Spleen (tissue), 7 donors: ENCODE results near the gene UROC1.

Source experiments
- POLR2A ChIP-seq, 3 donors: fragments of 450-650 bp; IDR thresholded peaks; one replicate each; pipeline ENCODE4 v1.5.1; 2017; ENCODE audit warnings: antibody characterized with exemption in 3 of 3, mild to moderate bottlenecking in 1 of 3
- POLR2AphosphoS5 ChIP-seq, 3 donors: sonication (generic); formaldehyde crosslinking; IDR thresholded peaks; one replicate each; pipeline ENCODE4 v1.5.1; 2017; ENCODE audit warnings: antibody characterized with exemption in 3 of 3
- TF ChIP-seq, protein P1 (sequence below), 11 experiments: fragments of 200-600 bp in 7 of 11; fragments of 450-650 bp in 4 of 11; sonication (generic) in 4 of 11; IDR thresholded peaks in 8 of 11; conservative IDR thresholded peaks in 3 of 11; 1 replicate in 7 of 11; 2 replicates in 4 of 11; pipeline versions ENCODE4 v1.4.0 to v1.8.0; 2016 to 2021; ENCODE audit warnings: antibody characterized with exemption in 11 of 11, inconsistent platforms in 4 of 11, mild to moderate bottlenecking in 1 of 11
- donor health status: DM: no; HTN: no; CAD: no; lungs with moderate emphysema.
- donor health status: DM: no; HTN: no; CAD: no.
- donor health status: DM: no; HTN: no; CAD: no.

DNA sequence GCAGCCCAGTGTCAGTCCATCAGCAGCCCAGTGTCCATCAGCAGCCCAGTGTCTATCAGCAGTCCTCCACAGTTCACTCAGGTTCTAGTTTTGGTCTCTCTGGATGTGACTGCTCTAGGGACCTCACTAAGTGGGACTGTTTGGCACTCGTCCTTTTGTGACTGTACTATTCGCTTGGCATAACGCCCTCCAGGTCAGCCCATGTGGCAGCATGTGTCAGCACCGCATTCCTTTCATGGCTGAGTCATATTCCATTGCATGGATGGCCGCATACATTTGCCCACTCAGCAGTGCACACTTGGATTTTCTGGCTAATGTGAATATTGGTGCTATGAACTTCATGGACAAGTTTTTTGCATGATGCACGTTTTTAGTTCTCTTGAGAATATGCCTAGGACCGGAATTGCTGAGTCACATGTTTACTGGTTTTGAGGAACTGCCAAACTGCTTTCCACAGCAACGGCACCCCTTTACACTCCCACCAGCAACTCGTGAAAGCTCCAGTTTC is 22.8 kb upstream of the UROC1 start:
- peak in 1 of 3 donors; percentile 53 for TF ChIP-seq POLR2AphosphoS5 (IDR thresholded peaks at IDR 0.05)
- TF ChIP-seq, protein P1, sequence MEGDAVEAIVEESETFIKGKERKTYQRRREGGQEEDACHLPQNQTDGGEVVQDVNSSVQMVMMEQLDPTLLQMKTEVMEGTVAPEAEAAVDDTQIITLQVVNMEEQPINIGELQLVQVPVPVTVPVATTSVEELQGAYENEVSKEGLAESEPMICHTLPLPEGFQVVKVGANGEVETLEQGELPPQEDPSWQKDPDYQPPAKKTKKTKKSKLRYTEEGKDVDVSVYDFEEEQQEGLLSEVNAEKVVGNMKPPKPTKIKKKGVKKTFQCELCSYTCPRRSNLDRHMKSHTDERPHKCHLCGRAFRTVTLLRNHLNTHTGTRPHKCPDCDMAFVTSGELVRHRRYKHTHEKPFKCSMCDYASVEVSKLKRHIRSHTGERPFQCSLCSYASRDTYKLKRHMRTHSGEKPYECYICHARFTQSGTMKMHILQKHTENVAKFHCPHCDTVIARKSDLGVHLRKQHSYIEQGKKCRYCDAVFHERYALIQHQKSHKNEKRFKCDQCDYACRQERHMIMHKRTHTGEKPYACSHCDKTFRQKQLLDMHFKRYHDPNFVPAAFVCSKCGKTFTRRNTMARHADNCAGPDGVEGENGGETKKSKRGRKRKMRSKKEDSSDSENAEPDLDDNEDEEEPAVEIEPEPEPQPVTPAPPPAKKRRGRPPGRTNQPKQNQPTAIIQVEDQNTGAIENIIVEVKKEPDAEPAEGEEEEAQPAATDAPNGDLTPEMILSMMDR (IDR thresholded peaks at IDR 0.05 in 8 of 11, conservative IDR thresholded peaks at IDR 0.05 in 3 of 11): no peak
- no peak for TF ChIP-seq POLR2A (IDR thresholded peaks at IDR 0.05)
